GM11168 (cell line): ENCODE measurements around the gene PAQR4.

ENCODE experiments used
- in situ Hi-C: fragments of 300-500 bp; cut with MboI; formaldehyde crosslinking; loops from one replicate; pipeline ENCODE4 v1.12.0; 2022; ENCODE audit warnings: low sequenced_read_pairs; ENCODE audit not compliant: unreplicated experiment

Gene PAQR4

GRCh38 chr16:3019594-3020246 is 50.6 kb downstream of the PAQR4 start:
- in situ Hi-C loops: no loop called here

GRCh38 chr16:3020247-3020603 is 51.1 kb downstream of the PAQR4 start, which contains the start of gene TNFRSF12A:
Gene TNFRSF12A, plus strand, starts transcription at chr16:3020368. Its CDS starts 30 bp downstream, at chr16:3020398.
- in situ Hi-C loops: no loop called here

- in situ Hi-C loops: no loop called here
These were observed 51.7 kb downstream of the PAQR4 start for GRCh38 chr16:3020604-3021448.

GRCh38 chr16:3021449-3022207 is 52.5 kb downstream of the PAQR4 start:
- in situ Hi-C loops: no loop called here

- in situ Hi-C loops: no loop called here
These were observed 53.1 kb downstream of the PAQR4 start for GRCh38 chr16:3022208-3022683.

- in situ Hi-C loops: no loop called here
These were observed 53.7 kb downstream of the PAQR4 start for GRCh38 chr16:3022684-3023414.
